Measurements from ENCODE around the gene SH3BGRL2. TPM values are rescaled to one million over a fixed set of nuclear protein-coding genes. Genes with fewer than 3 reads are reported as not detected.

SH3BGRL2 gene
- total RNA-seq, 1 donor from 2014 or later = 47.0 TPM

DNA sequence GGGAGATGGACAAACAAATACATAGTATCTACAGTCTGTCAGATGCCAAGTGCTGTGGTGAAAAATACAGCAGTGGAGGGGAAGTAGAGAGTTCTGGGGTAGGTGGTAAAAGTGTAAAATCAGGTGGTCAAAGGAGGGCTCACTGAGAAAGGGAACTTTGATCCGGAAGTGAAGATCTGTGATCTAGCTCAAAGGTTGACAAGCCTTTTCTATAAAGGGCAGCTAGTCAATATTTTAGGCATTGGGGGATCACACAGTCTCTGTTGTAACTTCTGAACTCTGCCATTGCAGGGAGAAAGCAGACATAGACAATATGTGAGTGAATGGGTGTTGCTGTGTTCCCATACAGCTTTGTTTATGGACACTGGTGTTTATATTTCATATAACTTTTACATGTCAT is 38.6 kb downstream of the SH3BGRL2 start:
- Histone ChIP-seq H3K79me2 (ENCODE audit: low read depth) (peaks cover 4% of the 10 kb centered on the region), H3K4me3 (no peak overlapping the region), H3K4me2 (no peak overlapping the region), H3K27ac (no peak overlapping the region), H3K9ac (no peak overlapping the region), H2AFZ (replicated peaks) (no peak overlapping the region), H3K27me3 (no peaks in the 10 kb centered on the region), H3K4me1 (peaks cover 33% of the 10 kb centered on the region), H3K9me3 (ENCODE audit: low read depth) (no peaks in the 10 kb centered on the region), H3F3A (ENCODE audit: low read depth) (peaks cover 16% of the 10 kb centered on the region), H4K20me1 (ENCODE audit: low read depth) (peaks cover 11% of the 10 kb centered on the region), H3K36me3 (no peaks in the 10 kb centered on the region)
- no peak overlapping the region for H3K27ac Mint-ChIP-seq
- no peak for DNase-seq (ENCODE audit: low spot score)
- H3K4me1 Mint-ChIP-seq = peaks cover 18% of the 10 kb centered on the region
- peaks cover 2% of the 10 kb centered on the region for H3K27me3 Mint-ChIP-seq (ENCODE audit: insufficient read depth, low read depth)
- TF ChIP-seq EZH2phosphoT487 (IDR thresholded peaks at IDR 0.05) = no peak
- TF ChIP-seq, protein P1, sequence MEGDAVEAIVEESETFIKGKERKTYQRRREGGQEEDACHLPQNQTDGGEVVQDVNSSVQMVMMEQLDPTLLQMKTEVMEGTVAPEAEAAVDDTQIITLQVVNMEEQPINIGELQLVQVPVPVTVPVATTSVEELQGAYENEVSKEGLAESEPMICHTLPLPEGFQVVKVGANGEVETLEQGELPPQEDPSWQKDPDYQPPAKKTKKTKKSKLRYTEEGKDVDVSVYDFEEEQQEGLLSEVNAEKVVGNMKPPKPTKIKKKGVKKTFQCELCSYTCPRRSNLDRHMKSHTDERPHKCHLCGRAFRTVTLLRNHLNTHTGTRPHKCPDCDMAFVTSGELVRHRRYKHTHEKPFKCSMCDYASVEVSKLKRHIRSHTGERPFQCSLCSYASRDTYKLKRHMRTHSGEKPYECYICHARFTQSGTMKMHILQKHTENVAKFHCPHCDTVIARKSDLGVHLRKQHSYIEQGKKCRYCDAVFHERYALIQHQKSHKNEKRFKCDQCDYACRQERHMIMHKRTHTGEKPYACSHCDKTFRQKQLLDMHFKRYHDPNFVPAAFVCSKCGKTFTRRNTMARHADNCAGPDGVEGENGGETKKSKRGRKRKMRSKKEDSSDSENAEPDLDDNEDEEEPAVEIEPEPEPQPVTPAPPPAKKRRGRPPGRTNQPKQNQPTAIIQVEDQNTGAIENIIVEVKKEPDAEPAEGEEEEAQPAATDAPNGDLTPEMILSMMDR (IDR thresholded peaks at IDR 0.05) = no peak
- no peak for TF ChIP-seq EZH2 (IDR thresholded peaks at IDR 0.05)
- H3K9me3 Mint-ChIP-seq = no peaks in the 10 kb centered on the region
- no peak overlapping the region for H3K4me3 Mint-ChIP-seq
- peaks cover 17% of the 10 kb centered on the region for H3K36me3 Mint-ChIP-seq

DNA sequence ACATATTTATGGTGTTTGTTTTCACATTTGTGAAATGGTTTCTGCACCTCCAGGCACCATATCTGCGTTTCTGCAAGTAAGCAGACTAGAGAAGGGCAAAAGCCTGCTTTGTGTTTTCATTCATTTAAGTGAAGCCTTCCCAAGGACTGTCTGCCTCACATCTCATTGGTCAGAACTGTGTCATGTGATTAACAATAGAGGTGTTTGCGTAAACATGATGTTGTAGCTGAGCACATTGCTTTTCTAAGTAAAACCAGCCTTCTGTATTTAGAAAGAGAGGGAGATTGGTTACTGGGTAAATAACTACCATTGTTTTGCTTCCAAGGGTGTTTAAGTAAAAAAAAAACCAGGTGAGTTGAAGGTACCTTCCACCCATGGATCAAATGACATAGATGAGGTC is 39.7 kb downstream of the SH3BGRL2 start:
- H3K4me1 ChIP-seq = peaks cover 27% of the 10 kb centered on the region
- peaks cover under 1% of the 10 kb centered on the region for H3K79me2 ChIP-seq (ENCODE audit: low read depth)
- no peaks in the 10 kb centered on the region for H3K36me3 ChIP-seq
- Mint-ChIP-seq H3K36me3 (peaks cover 24% of the 10 kb centered on the region), H3K4me3 (no peak overlapping the region), H3K27ac (no peak overlapping the region), H3K4me1 (peaks cover 18% of the 10 kb centered on the region), H3K27me3 (ENCODE audit: insufficient read depth, low read depth) (peaks cover 2% of the 10 kb centered on the region), H3K9me3 (no peaks in the 10 kb centered on the region)
- H3K4me3 ChIP-seq = no peak overlapping the region
- DNase-seq (ENCODE audit: low spot score) = no peak
- TF ChIP-seq EZH2 (IDR thresholded peaks at IDR 0.05) (no peak), EZH2phosphoT487 (IDR thresholded peaks at IDR 0.05) (no peak)
- TF ChIP-seq, protein P1 (IDR thresholded peaks at IDR 0.05) = no peak
- H4K20me1 ChIP-seq (ENCODE audit: low read depth) = peaks cover 9% of the 10 kb centered on the region
- H3K9ac ChIP-seq = no peak overlapping the region
- H3K27ac ChIP-seq = no peak overlapping the region
- H3K9me3 ChIP-seq (ENCODE audit: low read depth) = no peaks in the 10 kb centered on the region
- no peaks in the 10 kb centered on the region for H3K27me3 ChIP-seq
- no peak overlapping the region for H3K4me2 ChIP-seq
- no peak overlapping the region for H2AFZ ChIP-seq (replicated peaks)
- peaks cover 16% of the 10 kb centered on the region for H3F3A ChIP-seq (ENCODE audit: low read depth)

DNA sequence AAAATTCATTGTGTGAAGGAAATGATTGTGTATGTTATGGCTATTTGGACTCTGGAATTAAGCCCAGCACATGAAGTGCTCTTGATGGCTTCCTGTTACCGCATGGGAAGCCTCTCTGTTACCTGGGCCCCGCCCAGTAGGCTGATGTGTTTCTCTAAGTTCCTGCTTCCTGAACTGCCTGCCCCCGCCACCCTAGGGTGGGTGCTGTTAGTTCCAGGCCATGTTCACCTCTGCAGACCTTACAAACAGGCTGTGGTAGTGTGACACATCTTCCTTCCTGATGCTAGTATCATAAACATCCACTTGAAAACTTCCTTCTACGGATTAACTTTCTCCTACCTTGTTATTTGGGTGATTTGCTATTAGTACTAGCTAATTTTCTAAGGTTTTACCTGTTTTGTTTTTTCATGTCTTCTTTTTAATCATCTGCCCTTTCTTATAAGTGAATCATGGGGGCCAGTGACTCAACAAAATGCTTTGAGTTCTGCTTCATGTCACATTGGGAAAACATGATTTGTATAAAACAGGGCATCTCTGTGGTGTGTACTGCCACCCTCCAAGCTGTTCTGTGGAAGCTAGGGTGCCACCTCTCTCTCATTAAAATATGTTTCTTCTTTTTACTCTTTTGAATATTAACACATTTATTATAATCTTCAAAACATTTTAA is 40.6 kb downstream of the SH3BGRL2 start:
- Mint-ChIP-seq H3K4me3 (no peak overlapping the region), H3K27me3 (ENCODE audit: insufficient read depth, low read depth) (peaks cover 2% of the 10 kb centered on the region), H3K36me3 (peaks cover 27% of the 10 kb centered on the region), H3K4me1 (peaks cover 12% of the 10 kb centered on the region), H3K27ac (peak overlapping the region; percentile 1), H3K9me3 (no peaks in the 10 kb centered on the region)
- no peak overlapping the region for H3K9ac ChIP-seq
- no peaks in the 10 kb centered on the region for H3K9me3 ChIP-seq (ENCODE audit: low read depth)
- H3K27me3 ChIP-seq = no peaks in the 10 kb centered on the region
- H3K4me2 ChIP-seq = no peak overlapping the region
- TF ChIP-seq EZH2 (IDR thresholded peaks at IDR 0.05) = no peak
- TF ChIP-seq, protein P1 (IDR thresholded peaks at IDR 0.05) = no peak
- no peak for TF ChIP-seq EZH2phosphoT487 (IDR thresholded peaks at IDR 0.05)
- H3K4me3 ChIP-seq = no peak overlapping the region
- no peaks in the 10 kb centered on the region for H4K20me1 ChIP-seq (ENCODE audit: low read depth)
- H3K4me1 ChIP-seq = peaks cover 18% of the 10 kb centered on the region
- no peak overlapping the region for H3K27ac ChIP-seq
- H2AFZ ChIP-seq (replicated peaks) = no peak overlapping the region
- DNase-seq (ENCODE audit: low spot score) = no peak
- H3K79me2 ChIP-seq (ENCODE audit: low read depth) = no peaks in the 10 kb centered on the region
- peaks cover 8% of the 10 kb centered on the region for H3F3A ChIP-seq (ENCODE audit: low read depth)
- no peaks in the 10 kb centered on the region for H3K36me3 ChIP-seq
